NK-92 treated with Interleukin-12 subunit alpha and Interleukin-12 subunit beta, amount 100 ng/mL, for 24 hours (cell line): Measurements from ENCODE around the gene KLF11.
"Not testable (repeated sequence)": the region's sequence is repeated elsewhere in the genome, so short reads cannot be mapped to it uniquely, and the experiment has no call there.

Source experiments
- DNase-seq: peaks from one replicate; lab custom pipeline; 2025; lab: John Stamatoyannopoulos, UW

KLF11 gene

DNA sequence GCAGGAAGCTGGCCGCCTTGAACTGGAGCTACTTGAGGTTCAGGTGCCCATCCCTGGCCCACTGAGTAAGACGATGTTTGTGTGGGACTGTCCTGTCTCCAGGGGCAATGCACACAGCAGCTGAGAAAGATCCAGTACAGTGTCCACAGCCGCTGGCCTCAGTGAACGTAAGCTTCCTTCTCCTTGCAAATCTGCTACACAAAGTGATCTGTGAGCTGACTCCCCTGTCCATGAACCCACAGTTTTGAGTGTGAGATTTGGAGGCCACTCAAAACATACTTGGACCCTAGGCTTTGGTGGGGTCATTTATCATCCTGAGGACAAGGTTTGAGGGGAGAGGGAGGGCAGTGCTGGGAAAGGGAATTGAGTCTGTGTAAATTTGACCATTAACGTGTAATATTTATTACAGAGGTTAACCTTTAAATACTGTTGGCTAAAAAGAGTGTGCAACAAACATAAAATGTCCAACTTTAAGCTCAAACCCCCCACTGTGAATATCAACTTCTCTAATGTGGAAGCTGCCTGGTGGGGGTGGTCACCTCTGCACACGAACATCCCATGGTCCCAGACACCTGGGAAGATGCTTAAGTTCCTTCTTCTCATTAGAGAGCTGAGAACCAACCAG, 41.8 kb downstream of the KLF11 start:
- DNase-seq = no peak

DNA sequence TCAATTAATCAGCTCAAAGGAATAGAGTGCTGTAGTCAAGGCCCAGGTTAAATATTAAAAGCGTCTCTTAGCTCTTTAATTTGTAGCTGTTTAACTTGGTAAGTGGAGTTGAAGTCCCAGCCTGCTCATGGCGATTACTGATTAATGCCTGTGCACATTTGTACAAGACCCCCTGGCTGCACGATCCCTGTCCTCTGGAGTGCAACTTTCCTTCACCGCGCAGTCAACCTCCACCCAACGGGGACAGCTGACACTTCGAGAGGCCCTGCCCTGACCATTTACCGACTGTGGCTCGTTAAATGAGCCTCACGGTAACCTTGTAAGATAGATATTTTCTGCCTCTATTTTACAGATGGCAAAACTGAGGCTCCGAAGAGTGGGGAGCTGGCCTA, 42.3 kb downstream of the KLF11 start:
- DNase-seq = no peak

- DNase-seq = no peak
Measured at GRCh38 chr2:10086950-10087349, 43.6 kb downstream of the KLF11 start.

- no peak for DNase-seq
Measured at GRCh38 chr2:10087360-10087759, 44.0 kb downstream of the KLF11 start.

GRCh38 chr2:10089565-10090190, 46.3 kb downstream of the KLF11 start:
- DNase-seq = no peak

- no peak for DNase-seq
Measured at GRCh38 chr2:10091182-10091888, 48.0 kb downstream of the KLF11 start.

- DNase-seq = not testable (repeated sequence)
Measured at GRCh38 chr2:10091889-10092244, 48.5 kb downstream of the KLF11 start.

DNA sequence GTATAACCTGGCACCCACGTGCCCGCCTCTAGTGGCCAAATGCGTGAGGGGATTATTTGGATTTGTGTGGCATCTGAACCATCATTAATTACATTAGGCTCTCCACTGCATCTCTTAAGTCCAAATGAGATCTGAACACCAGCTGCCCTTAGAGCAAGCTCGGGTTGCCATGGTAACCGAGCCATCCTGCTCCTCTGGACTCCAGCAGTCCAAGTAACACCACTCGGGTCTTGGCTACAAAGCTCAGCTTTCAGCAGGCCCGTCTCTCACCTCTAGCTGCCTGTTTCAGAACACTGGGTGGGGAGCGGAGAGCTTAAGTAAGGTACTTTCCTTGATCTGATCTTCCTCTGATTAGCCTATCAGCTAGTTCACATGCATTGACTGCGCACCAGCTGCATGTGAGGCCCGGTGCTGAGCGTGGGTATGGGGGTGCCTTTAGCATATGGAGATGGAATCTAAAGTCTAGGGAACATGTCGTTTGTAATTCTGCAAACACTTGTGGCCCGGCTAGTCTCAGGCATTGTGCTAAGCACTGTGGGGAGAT, 51.0 kb downstream of the KLF11 start:
- DNase-seq = no peak

GRCh38 chr2:10095175-10095574, 51.8 kb downstream of the KLF11 start:
- no peak for DNase-seq

GRCh38 chr2:10096641-10097040, 53.3 kb downstream of the KLF11 start:
- no peak for DNase-seq

DNA sequence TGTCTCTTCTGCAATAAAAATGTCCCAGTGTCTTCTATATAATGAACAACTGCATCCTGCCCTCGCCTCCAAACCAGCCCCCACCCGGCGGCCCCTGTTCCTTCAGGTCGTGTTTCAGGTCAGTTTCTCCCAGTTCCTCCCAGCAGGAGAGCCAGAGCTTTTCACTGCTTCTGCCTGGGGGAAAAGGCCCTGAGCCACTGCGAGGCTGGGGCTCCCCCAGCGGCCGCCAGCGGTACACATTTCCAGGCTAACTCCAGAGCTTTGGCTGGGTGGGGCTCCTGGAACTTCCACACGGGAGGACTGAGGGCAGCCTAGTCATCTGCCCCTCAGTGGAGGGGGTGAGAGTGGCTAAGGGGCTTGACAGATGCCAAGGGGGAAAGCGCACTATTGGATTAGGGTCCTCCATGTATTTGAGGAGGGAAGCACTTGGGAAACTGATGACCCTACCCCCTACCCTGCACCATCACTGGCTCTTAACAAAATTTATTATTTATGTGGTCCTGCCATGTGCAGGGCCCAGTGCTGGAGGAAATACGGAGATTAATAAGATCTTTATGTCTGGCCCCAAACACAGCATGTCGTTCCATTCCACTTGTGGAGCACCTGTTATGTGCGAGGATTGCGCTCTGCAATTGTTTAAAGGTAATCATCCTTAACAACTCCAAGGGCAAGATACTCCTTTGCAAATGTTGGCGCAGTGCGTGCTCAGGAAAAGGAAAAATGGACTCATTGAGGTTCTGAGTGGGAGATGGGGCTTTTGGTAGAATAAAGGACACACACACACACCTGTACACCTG, 54.2 kb downstream of the KLF11 start:
- peak; percentile 8 for DNase-seq

GRCh38 chr2:10101491-10101890, 58.1 kb downstream of the KLF11 start:
- no peak for DNase-seq

DNA sequence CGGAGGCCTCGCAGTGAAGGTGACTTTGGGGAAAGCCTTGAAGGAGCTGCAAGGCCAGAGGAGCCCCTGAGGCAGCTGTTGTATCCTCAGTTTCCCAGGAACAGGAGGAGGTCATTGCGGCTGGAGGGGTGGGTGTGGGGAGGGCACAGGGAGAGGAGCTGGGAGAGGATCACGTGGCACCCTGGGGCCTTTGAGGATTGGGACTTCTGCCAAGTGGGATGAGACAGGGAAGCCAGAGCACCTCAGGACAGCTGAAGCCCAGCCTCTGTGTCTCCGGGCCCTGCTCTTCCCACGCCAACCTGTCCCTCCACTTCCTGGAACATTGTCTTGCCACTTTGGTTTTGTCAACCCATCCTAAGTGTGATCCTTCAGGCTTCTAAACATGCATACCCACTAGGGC, 59.8 kb downstream of the KLF11 start:
- DNase-seq = no peak
